Large intestine (tissue), 12 donors: ENCODE measurements around the gene YWHAQ. TPM values are rescaled to one million over a fixed set of nuclear protein-coding genes. Genes with fewer than 3 reads are reported as not detected.

Experiments used
- DNase-seq, 2 donors: peaks; one replicate each; pipeline versions ENCODE4 v3.0.0 to v3.0.0-alpha.2; 2013
- H3K27ac ChIP-seq: one replicate; pipeline ENCODE4 v1.5.1; 2013; ENCODE audit warnings: low read length
- H3K27me3 ChIP-seq: 2 replicates; pipeline ENCODE4 v1.6.1; 2013; ENCODE audit warnings: low read length; ENCODE audit not compliant: control insufficient read depth, insufficient read depth
- H3K36me3 ChIP-seq: 2 replicates; pipeline ENCODE4 v1.6.1; 2013; ENCODE audit warnings: low read length; ENCODE audit not compliant: control insufficient read depth, insufficient read depth
- H3K4me1 ChIP-seq: one replicate; pipeline ENCODE4 v1.6.1; 2013; ENCODE audit warnings: low read length; ENCODE audit not compliant: control insufficient read depth, insufficient read depth
- H3K4me3 ChIP-seq: one replicate; pipeline ENCODE4 v1.5.1; 2013; ENCODE audit warnings: low read length
- H3K9me3 ChIP-seq: one replicate; pipeline ENCODE4 v1.6.1; 2013; ENCODE audit warnings: mild to moderate bottlenecking, low read depth, low read length, moderate library complexity; ENCODE audit not compliant: control insufficient read depth
- WGBS: methylation state at CpG from one replicate; pipeline ENCODE4 v1.1.5; 2013; ENCODE audit warnings: low lambda C conversion rate; ENCODE audit not compliant: insufficient coverage; 5-methylcytosine and 5-hydroxymethylcytosine counted together
- long read RNA-seq, 11 donors: transcript quantifications; one replicate each; lab custom pipeline, GENCODE V29; 2026
- polyA plus RNA-seq: library from polyadenylated mRNA; unstranded; fragments of 120-200 nt; gene quantifications from one replicate; pipeline ENCODE4 v1.2.1, GENCODE V29; 2013

YWHAQ gene
- 234 TPM for polyA plus RNA-seq
- long read RNA-seq, donor 1, transcript YWHAQ-202 (5 exons, 2,216 nt): minor isoform, 25 of 77 reads
- long read RNA-seq, donor 1, transcript YWHAQ-201 (6 exons, 2,208 nt): major isoform, 47 of 77 reads
- long read RNA-seq, donor 1, partial matches to known transcripts: 5 of 77 reads
- long read RNA-seq, donor 1, other reads (novel, unspliced or antisense): 0 of 77 reads
- long read RNA-seq, donor 2, transcript YWHAQ-201 (6 exons, 2,208 nt): major isoform, 67 of 111 reads
- long read RNA-seq, donor 2, transcript YWHAQ-202 (5 exons, 2,216 nt): minor isoform, 31 of 111 reads
- long read RNA-seq, donor 2, partial matches to known transcripts: 13 of 111 reads
- long read RNA-seq, donor 2, other reads (novel, unspliced or antisense): 0 of 111 reads
- long read RNA-seq, donor 3: 0 reads
- long read RNA-seq, donor 4, transcript YWHAQ-202 (5 exons, 2,216 nt): major isoform, 5 of 5 reads
- long read RNA-seq, donor 4, partial matches to known transcripts: 0 of 5 reads
- long read RNA-seq, donor 4, other reads (novel, unspliced or antisense): 0 of 5 reads
- long read RNA-seq, donor 5, transcript YWHAQ-201 (6 exons, 2,208 nt): major isoform, 51 of 76 reads
- long read RNA-seq, donor 5, transcript YWHAQ-202 (5 exons, 2,216 nt): minor isoform, 20 of 76 reads
- long read RNA-seq, donor 5, partial matches to known transcripts: 5 of 76 reads
- long read RNA-seq, donor 5, other reads (novel, unspliced or antisense): 0 of 76 reads
- long read RNA-seq, donor 6, transcript YWHAQ-201 (6 exons, 2,208 nt): major isoform, 47 of 71 reads
- long read RNA-seq, donor 6, transcript YWHAQ-202 (5 exons, 2,216 nt): minor isoform, 24 of 71 reads
- long read RNA-seq, donor 6, partial matches to known transcripts: 0 of 71 reads
- long read RNA-seq, donor 6, other reads (novel, unspliced or antisense): 0 of 71 reads
- long read RNA-seq, donor 7, transcript YWHAQ-201 (6 exons, 2,208 nt): major isoform, 30 of 40 reads
- long read RNA-seq, donor 7, transcript YWHAQ-202 (5 exons, 2,216 nt): minor isoform, 10 of 40 reads
- long read RNA-seq, donor 7, partial matches to known transcripts: 0 of 40 reads
- long read RNA-seq, donor 7, other reads (novel, unspliced or antisense): 0 of 40 reads
- long read RNA-seq, donor 8, transcript YWHAQ-202 (5 exons, 2,216 nt): minor isoform, 24 of 114 reads
- long read RNA-seq, donor 8, transcript YWHAQ-201 (6 exons, 2,208 nt): major isoform, 56 of 114 reads
- long read RNA-seq, donor 8, partial matches to known transcripts: 34 of 114 reads
- long read RNA-seq, donor 8, other reads (novel, unspliced or antisense): 0 of 114 reads
- long read RNA-seq, donor 9, transcript YWHAQ-202 (5 exons, 2,216 nt): minor isoform, 30 of 84 reads
- long read RNA-seq, donor 9, transcript YWHAQ-201 (6 exons, 2,208 nt): major isoform, 48 of 84 reads
- long read RNA-seq, donor 9, partial matches to known transcripts: 6 of 84 reads
- long read RNA-seq, donor 9, other reads (novel, unspliced or antisense): 0 of 84 reads
- long read RNA-seq, donor 10, transcript YWHAQ-201 (6 exons, 2,208 nt): major isoform, 63 of 102 reads
- long read RNA-seq, donor 10, transcript YWHAQ-202 (5 exons, 2,216 nt): minor isoform, 39 of 102 reads
- long read RNA-seq, donor 10, partial matches to known transcripts: 0 of 102 reads
- long read RNA-seq, donor 10, other reads (novel, unspliced or antisense): 0 of 102 reads
- long read RNA-seq, donor 11, transcript YWHAQ-202 (5 exons, 2,216 nt): minor isoform, 25 of 83 reads
- long read RNA-seq, donor 11, transcript YWHAQ-201 (6 exons, 2,208 nt): major isoform, 53 of 83 reads
- long read RNA-seq, donor 11, partial matches to known transcripts: 5 of 83 reads
- long read RNA-seq, donor 11, other reads (novel, unspliced or antisense): 0 of 83 reads

- H3K4me1 ChIP-seq: peaks cover 15% of the 10 kb centered on the region
- H3K4me3 ChIP-seq: peak within 1 kb of the TSS; percentile 52
- H3K36me3 ChIP-seq: peaks cover 15% of the 10 kb centered on the region
- DNase-seq: peak; percentile 99 to 100
- peak within 1 kb of the TSS; percentile 92 for H3K27ac ChIP-seq
- H3K9me3 ChIP-seq: no peaks in the 10 kb centered on the region
- no CpG with 5 or more reads among the region's 84 CpGs for WGBS
- H3K27me3 ChIP-seq: no peaks in the 10 kb centered on the region
These were observed at the start of gene YWHAQ for GRCh38 chr2:9630736-9631552. Gene YWHAQ, minus strand, starts transcription at chr2:9630997. Its CDS starts 545 bp downstream, at chr2:9630452.

- H3K27me3 ChIP-seq: no peaks in the 10 kb centered on the region
- no CpG with 5 or more reads among the region's 2 CpGs for WGBS
- DNase-seq: no peak
- no peak overlapping the region for H3K4me3 ChIP-seq
- no peaks in the 10 kb centered on the region for H3K36me3 ChIP-seq
- no peaks in the 10 kb centered on the region for H3K9me3 ChIP-seq
- no peak overlapping the region for H3K27ac ChIP-seq
- no peaks in the 10 kb centered on the region for H3K4me1 ChIP-seq
These were observed 49.3 kb upstream of the YWHAQ start for GRCh38 chr2:9680082-9680481.

- H3K27me3 ChIP-seq: no peaks in the 10 kb centered on the region
- no peak overlapping the region for H3K4me3 ChIP-seq
- no peaks in the 10 kb centered on the region for H3K36me3 ChIP-seq
- no peak overlapping the region for H3K27ac ChIP-seq
- H3K4me1 ChIP-seq: no peaks in the 10 kb centered on the region
- no peaks in the 10 kb centered on the region for H3K9me3 ChIP-seq
- WGBS: no CpG with 5 or more reads among the region's 2 CpGs
- DNase-seq: no peak
These were observed 48.4 kb upstream of the YWHAQ start for GRCh38 chr2:9679218-9679617.

GRCh38 chr2:9678544-9678943 lies 47.7 kb upstream of the YWHAQ start:
- Histone ChIP-seq H3K27me3 (no peaks in the 10 kb centered on the region), H3K27ac (no peak overlapping the region), H3K36me3 (no peaks in the 10 kb centered on the region), H3K4me1 (no peaks in the 10 kb centered on the region), H3K4me3 (no peak overlapping the region), H3K9me3 (no peaks in the 10 kb centered on the region)
- DNase-seq: no peak
- no CpG with 5 or more reads among the region's 10 CpGs for WGBS

- DNase-seq: no peak
- Histone ChIP-seq H3K4me1 (no peaks in the 10 kb centered on the region), H3K36me3 (no peaks in the 10 kb centered on the region), H3K9me3 (no peaks in the 10 kb centered on the region), H3K27me3 (no peaks in the 10 kb centered on the region), H3K27ac (no peak overlapping the region), H3K4me3 (no peak overlapping the region)
- no CpG with 5 or more reads among the region's 14 CpGs for WGBS
These were observed 44.9 kb upstream of the YWHAQ start for GRCh38 chr2:9675415-9676351.

- no peak for DNase-seq
- Histone ChIP-seq H3K4me1 (no peaks in the 10 kb centered on the region), H3K4me3 (no peak overlapping the region), H3K27ac (no peak overlapping the region), H3K36me3 (no peaks in the 10 kb centered on the region), H3K9me3 (no peaks in the 10 kb centered on the region), H3K27me3 (no peaks in the 10 kb centered on the region)
- 88% methylated on average over 3 of the region's 5 CpGs for WGBS
These were observed 44.2 kb upstream of the YWHAQ start for GRCh38 chr2:9674891-9675414.

GRCh38 chr2:9673914-9674481 lies 43.2 kb upstream of the YWHAQ start:
- Histone ChIP-seq H3K4me1 (no peaks in the 10 kb centered on the region), H3K9me3 (no peaks in the 10 kb centered on the region), H3K4me3 (no peak overlapping the region), H3K27me3 (no peaks in the 10 kb centered on the region), H3K36me3 (no peaks in the 10 kb centered on the region), H3K27ac (no peak overlapping the region)
- no CpG with 5 or more reads among the region's 6 CpGs for WGBS
- no peak for DNase-seq
